H1 (cell line): ENCODE data around the gene MSTO1. TPM values are rescaled to one million over a fixed set of nuclear protein-coding genes. Genes with fewer than 3 reads are reported as not detected.

Experiments used
- CTCF ChIA-PET: fragments of 300-600 bp; sonication (Branson Sonifier 250); formaldehyde crosslinking; loops from one replicate; lab custom pipeline; 2021; ENCODE audit not compliant: partially characterized antibody; lab: Charles Lee
- POLR2A ChIA-PET: fragments of 300-600 bp; sonication (Branson Sonifier 250); formaldehyde crosslinking; loops from one replicate; lab custom pipeline; 2021; ENCODE audit warnings: inconsistent platforms; ENCODE audit not compliant: partially characterized antibody; lab: Charles Lee
- DNase-seq, 2 experiments: peaks; one replicate each; pipeline versions ENCODE4 v3.0.0 to v3.0.0-alpha.2; 2010 to 2022; ENCODE audit warnings: low spot score in 2 of 2, low read depth in 1 of 2, mixed read lengths in 1 of 2
- FAIRE-seq: peaks from 2 replicates; lab custom pipeline; 2011; peaks lifted over from hg19 to GRCh38; lab: Jason Lieb, UNC
- H2AFZ ChIP-seq: 2 replicates; pipeline ENCODE4 v1.8.1; 2012; ENCODE audit warnings: low read length, inconsistent platforms
- H2AK5ac ChIP-seq: 2 replicates; pipeline ENCODE4 v1.6.1; 2013; ENCODE audit warnings: low read depth, low read length
- H2BK120ac ChIP-seq: replicated peaks from 2 replicates; pipeline ENCODE3; 2013; ENCODE audit warnings: low read depth, low read length, inconsistent platforms
- H2BK12ac ChIP-seq: 2 replicates; pipeline ENCODE4 v1.6.1; 2013; ENCODE audit warnings: low read depth, low read length
- H2BK15ac ChIP-seq: 2 replicates; pipeline ENCODE4 v1.6.1; 2013; ENCODE audit warnings: low read length
- H2BK20ac ChIP-seq: 2 replicates; pipeline ENCODE4 v1.6.1; 2013; ENCODE audit warnings: low read length
- H2BK5ac ChIP-seq: 2 replicates; pipeline ENCODE4 v1.6.1; 2013; ENCODE audit warnings: low read depth, low read length
- H3K14ac ChIP-seq: 2 replicates; pipeline ENCODE4 v1.6.1; 2013; ENCODE audit warnings: inconsistent platforms; ENCODE audit not compliant: insufficient read length
- H3K18ac ChIP-seq: 2 replicates; pipeline ENCODE4 v1.6.1; 2013; ENCODE audit warnings: low read length; ENCODE audit errors: extremely low read depth
- H3K23ac ChIP-seq: 2 replicates; pipeline ENCODE4 v1.6.1; 2013; ENCODE audit warnings: inconsistent platforms; ENCODE audit not compliant: insufficient read length
- H3K23me2 ChIP-seq: 2 replicates; pipeline ENCODE4 v1.6.1; 2013; ENCODE audit warnings: low read depth, low read length
- H3K27ac ChIP-seq: 2 replicates; pipeline ENCODE4 v1.6.1; 2011; ENCODE audit warnings: low read depth, low read length, inconsistent platforms
- H3K27me3 ChIP-seq, 4 experiments: replicated peaks in 1 of 4; 1 replicate in 1 of 4; 2 replicates in 3 of 4; pipeline versions ENCODE4 v1.6.1 to v1.8.1; 2011 to 2013; ENCODE audit warnings: low read length in 3 of 4, mild to moderate bottlenecking in 3 of 4, inconsistent platforms in 2 of 4, mixed read lengths in 2 of 4, moderate library complexity in 1 of 4; ENCODE audit not compliant: control insufficient read depth in 3 of 4, insufficient read depth in 3 of 4; ENCODE audit errors: extremely low read depth in 1 of 4
- H3K36me3 ChIP-seq, 4 experiments: 2 replicates each; pipeline versions ENCODE4 v1.6.1 to v1.8.1; 2011 to 2013; ENCODE audit warnings: mild to moderate bottlenecking in 4 of 4, low read length in 3 of 4, moderate library complexity in 2 of 4, control low read depth in 1 of 4, inconsistent platforms in 1 of 4; ENCODE audit not compliant: insufficient read depth in 4 of 4, control insufficient read depth in 2 of 4
- H3K4ac ChIP-seq: replicated peaks from 2 replicates; pipeline ENCODE3; 2013; ENCODE audit warnings: low read length, low read depth, mixed read lengths, inconsistent platforms; ENCODE audit not compliant: insufficient read length
- H3K4me1 ChIP-seq, 4 experiments: replicated peaks in 1 of 4; 1 replicate in 1 of 4; 2 replicates in 3 of 4; pipeline versions ENCODE4 v1.6.1 to v1.8.1; 2011 to 2013; ENCODE audit warnings: low read length in 3 of 4, inconsistent platforms in 2 of 4, mixed read lengths in 1 of 4; ENCODE audit not compliant: insufficient read depth in 4 of 4, control insufficient read depth in 3 of 4
- H3K4me2 ChIP-seq, 2 experiments: 2 replicates each; pipeline versions ENCODE4 v1.6.1 to v1.8.1; 2011 to 2013; ENCODE audit warnings: low read depth in 2 of 2, low read length in 2 of 2, control low read depth in 1 of 2, inconsistent platforms in 1 of 2, mild to moderate bottlenecking in 1 of 2; ENCODE audit not compliant: insufficient read depth in 1 of 2
- H3K4me3 ChIP-seq, 4 experiments: fragments of 200-600, 300-600 bp in 1 of 4; sonication (generic), shearing (Covaris generic), sonication (Bioruptor Twin) in 1 of 4; 2 replicates each; pipeline versions ENCODE4 v1.5.1 to v1.8.1; 2011 to 2016; ENCODE audit warnings: low read length in 4 of 4, low read depth in 3 of 4, control low read depth in 2 of 4, inconsistent platforms in 2 of 4, mild to moderate bottlenecking in 2 of 4, mixed read lengths in 1 of 4, moderate library complexity in 1 of 4; ENCODE audit not compliant: insufficient read depth in 2 of 4; ENCODE audit errors: extremely low read depth in 1 of 4
- H3K56ac ChIP-seq: replicated peaks from 2 replicates; pipeline ENCODE3; 2013; ENCODE audit warnings: low read depth, mild to moderate bottlenecking, mixed read lengths, low read length, inconsistent platforms; ENCODE audit not compliant: insufficient read length
- H3K79me1 ChIP-seq: 2 replicates; pipeline ENCODE4 v1.6.1; 2013; ENCODE audit warnings: low read depth, low read length, control low read depth
- H3K79me2 ChIP-seq, 2 experiments: 2 replicates each; pipeline versions ENCODE4 v1.6.1 to v1.8.1; 2012 to 2013; ENCODE audit warnings: low read length in 2 of 2, mild to moderate bottlenecking in 2 of 2, inconsistent platforms in 1 of 2; ENCODE audit not compliant: insufficient read depth in 2 of 2, control insufficient read depth in 1 of 2
- H3K9ac ChIP-seq, 4 experiments: replicated peaks in 1 of 4; 1 replicate in 1 of 4; 2 replicates in 3 of 4; pipeline versions ENCODE4 v1.6.1 to v1.8.1; 2011 to 2013; ENCODE audit warnings: low read depth in 3 of 4, low read length in 3 of 4, control low read depth in 2 of 4, mild to moderate bottlenecking in 2 of 4, moderate library complexity in 2 of 4, inconsistent platforms in 1 of 4; ENCODE audit errors: extremely low read depth in 1 of 4
- H3K9me3 ChIP-seq, 2 experiments: 2 replicates each; pipeline versions ENCODE4 v1.6.1 to v1.8.1; 2012 to 2013; ENCODE audit warnings: mild to moderate bottlenecking in 2 of 2, moderate library complexity in 2 of 2, control low read depth in 1 of 2, inconsistent platforms in 1 of 2, low read depth in 1 of 2, low read length in 1 of 2, mixed read lengths in 1 of 2; ENCODE audit not compliant: insufficient read depth in 2 of 2
- H4K20me1 ChIP-seq, 2 experiments: replicated peaks in 1 of 2; 2 replicates each; pipeline versions ENCODE3 to v1.8.1; 2011 to 2013; ENCODE audit warnings: inconsistent platforms in 2 of 2, low read length in 2 of 2, mild to moderate bottlenecking in 1 of 2; ENCODE audit not compliant: insufficient read depth in 2 of 2, control insufficient read depth in 1 of 2
- H4K5ac ChIP-seq: 2 replicates; pipeline ENCODE4 v1.6.1; 2013; ENCODE audit warnings: low read length, low read depth, mixed read lengths, inconsistent platforms; ENCODE audit not compliant: insufficient read length
- H4K8ac ChIP-seq: 2 replicates; pipeline ENCODE4 v1.8.0; 2013; ENCODE audit warnings: mild to moderate bottlenecking, moderate library complexity, low read length, inconsistent platforms; ENCODE audit not compliant: insufficient read depth; ENCODE audit errors: extremely low read depth
- H4K91ac ChIP-seq: replicated peaks from 2 replicates; pipeline ENCODE3; 2013; ENCODE audit warnings: low read length, mixed read lengths, inconsistent platforms; ENCODE audit not compliant: insufficient read length
- BRCA1 ChIP-seq: IDR thresholded peaks from 2 replicates; pipeline ENCODE4 v1.6.1; 2012; ENCODE audit warnings: low read depth, low read length, improper control_type of control experiment
- CREB1 ChIP-seq: IDR thresholded peaks from 2 replicates; pipeline ENCODE4 v1.6.1; 2012; ENCODE audit warnings: inconsistent platforms
- HDAC6 ChIP-seq: IDR thresholded peaks from one replicate; pipeline ENCODE4 v1.7.1; 2012; ENCODE audit warnings: low read depth, mild to moderate bottlenecking, inconsistent platforms, low read length, moderate library complexity
- JUND ChIP-seq: IDR thresholded peaks from 2 replicates; pipeline ENCODE4 v1.6.1; 2011; ENCODE audit warnings: mild to moderate bottlenecking, improper control_type of control experiment, low read length
- KDM1A ChIP-seq: fragments of 200-600, 300-600 bp; sonication (generic); IDR thresholded peaks from 2 replicates; pipeline ENCODE4 v1.7.1; 2016; ENCODE audit warnings: mild to moderate bottlenecking, low read length, borderline replicate concordance
- KDM5A ChIP-seq: fragments of 200-600 bp; IDR thresholded peaks from 2 replicates; pipeline ENCODE4 v1.7.1; 2012; ENCODE audit warnings: mild to moderate bottlenecking, low read length, inconsistent platforms, mixed read lengths
- NANOG ChIP-seq: IDR thresholded peaks from 2 replicates; pipeline ENCODE4 v1.6.1; 2011; ENCODE audit warnings: low read length, low read depth, mild to moderate bottlenecking, inconsistent platforms; ENCODE audit not compliant: insufficient read depth, poor library complexity, severe bottlenecking
- POU5F1 ChIP-seq: IDR thresholded peaks from 2 replicates; pipeline ENCODE4 v1.6.1; 2011; ENCODE audit warnings: low read depth, mild to moderate bottlenecking, low read length, moderate library complexity
- SAP30 ChIP-seq: fragments of 300-600 bp; sonication (generic); IDR thresholded peaks from 2 replicates; pipeline ENCODE4 v1.7.1; 2012; ENCODE audit warnings: low read length, moderate library complexity, mild to moderate bottlenecking, inconsistent platforms; ENCODE audit not compliant: insufficient read depth, insufficient replicate concordance
- SIX5 ChIP-seq: IDR thresholded peaks from 2 replicates; pipeline ENCODE4 v1.6.1; 2011; ENCODE audit warnings: mild to moderate bottlenecking, low read depth, low read length
- SP2 ChIP-seq: IDR thresholded peaks from 2 replicates; pipeline ENCODE4 v1.6.1; 2012; ENCODE audit warnings: mild to moderate bottlenecking, low read length, inconsistent platforms
- TBP ChIP-seq: IDR thresholded peaks from 2 replicates; pipeline ENCODE4 v1.6.1; 2011; ENCODE audit warnings: low read depth, low read length, improper control_type of control experiment
- WGBS, 2 experiments: shearing (Covaris generic) in 1 of 2; methylation state at CpG; one replicate each; pipeline versions ENCODE4 v1.1.6 to v1.1.7; 2013 to 2015; ENCODE audit warnings: low lambda C conversion rate in 2 of 2, mixed read lengths in 2 of 2, inconsistent platforms in 1 of 2, low coverage in 1 of 2, missing lambda C conversion rate in 1 of 2; ENCODE audit not compliant: insufficient replicate concordance in 2 of 2, insufficient coverage in 1 of 2, insufficient read length in 1 of 2; ENCODE audit errors: extremely low coverage in 1 of 2, missing lambda C conversion rate in 1 of 2; 5-methylcytosine and 5-hydroxymethylcytosine counted together
- polyA plus RNA-seq, 7 experiments: library from polyadenylated mRNA; depleted of rRNA in 3 of 7; stranded (reverse) in 5 of 7; unstranded in 2 of 7; fragments of >200 nt in 5 of 7; fragments of 200-250 nt in 2 of 7; gene quantifications; 1 replicate in 5 of 7; 2 replicates in 1 of 7; 4 replicates in 1 of 7; pipeline versions ENCODE4 v1.2.1 to v1.2.3, GENCODE V29; 2011 to 2013; ENCODE audit warnings: missing spikeins in 2 of 7, mixed read lengths in 2 of 7
- total RNA-seq: library from RNA; stranded (reverse); fragmentation: NEBNext Ultra II Directional; extraction: Animal tissue kit (Norgen Biotek cat#: 25700); gene quantifications from 2 replicates; pipeline ENCODE4 v1.2.1, GENCODE V29; 2021
- TF ChIP-seq, protein P1 (sequence below): IDR thresholded peaks from 2 replicates; pipeline ENCODE4 v1.6.1; 2011; ENCODE audit warnings: low read depth, mild to moderate bottlenecking, low read length; ENCODE audit not compliant: insufficient read depth

Gene MSTO1
- total and polyA plus RNA-seq, 2 of the 8 experiments (the other 6 are each of a cell fraction or from before 2014, with no cell fraction given) = 40.5 to 51.0 TPM

DNA sequence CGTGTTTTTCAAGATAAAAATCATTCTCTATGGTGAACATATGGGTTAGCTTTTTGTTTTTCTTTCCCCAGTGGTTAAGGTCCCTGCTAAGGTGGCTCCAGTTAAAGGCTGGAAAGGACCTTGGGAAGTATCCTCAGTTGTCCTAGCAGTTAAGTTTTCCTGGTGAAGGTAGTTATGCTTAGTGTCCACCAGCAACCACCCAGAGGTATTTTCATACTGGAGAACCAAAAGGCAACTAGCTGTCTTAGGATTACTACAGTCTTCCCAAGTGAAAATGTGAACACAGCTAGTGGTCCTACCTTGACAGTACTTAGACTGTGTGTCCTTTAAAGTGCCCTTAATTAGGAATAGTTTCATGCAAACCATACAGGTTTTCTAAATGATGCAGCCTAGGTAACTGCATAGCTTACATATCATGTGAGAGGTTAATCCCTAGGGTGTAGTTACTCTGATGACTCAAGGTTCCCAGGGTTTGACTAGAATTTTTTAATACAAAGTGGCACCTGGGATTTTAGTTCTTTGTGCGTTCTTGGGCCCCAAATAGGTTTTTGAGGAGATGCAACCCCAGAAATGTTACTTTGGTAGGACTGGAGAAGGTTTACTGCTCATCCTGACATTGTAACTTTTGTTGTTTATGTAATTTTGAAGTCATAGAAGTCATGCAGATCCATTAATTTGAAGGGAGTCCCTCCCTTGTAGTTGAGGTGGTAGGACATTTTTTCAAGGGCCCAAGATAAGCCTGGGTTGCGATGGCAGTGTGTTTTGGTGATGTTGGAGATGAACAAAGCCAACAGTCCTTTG, 42.0 kb downstream of the MSTO1 start:
- H3K4me2 ChIP-seq = no peak overlapping the region
- no peak overlapping the region for H3K23ac ChIP-seq
- H3K36me3 ChIP-seq = no peaks in the 10 kb centered on the region
- no peak overlapping the region for H2BK12ac ChIP-seq
- no peaks in the 10 kb centered on the region for H3K4me1 ChIP-seq
- no peak overlapping the region for H2BK5ac ChIP-seq
- no peak overlapping the region for H3K27ac ChIP-seq
- CTCF ChIA-PET = interaction anchor here (0.8 to 1.3 kb wide), 5 partner anchors 26 to 401 kb away, joined by 3 to 4 read pairs (median 3); no protein-coding TSS in a partner anchor
- H3K9me3 ChIP-seq = 0 out of 4 replicates have a peak, but pooled peaks cover 0 to 5% of the 10 kb centered on the region in 2 experiments
- no peak overlapping the region for H2BK20ac ChIP-seq
- H4K5ac ChIP-seq = no peak overlapping the region
- no peaks in the 10 kb centered on the region for H3K79me1 ChIP-seq
- H3K9ac ChIP-seq = no peak overlapping the region
- no peaks in the 10 kb centered on the region for H3K79me2 ChIP-seq
- no peaks in the 10 kb centered on the region; a peak in 1 of 7 replicates for H3K27me3 ChIP-seq
- no peak overlapping the region for H3K14ac ChIP-seq
- H3K18ac ChIP-seq = no peak overlapping the region
- H3K4ac ChIP-seq = no peak overlapping the region
- no peak overlapping the region for H3K56ac ChIP-seq
- DNase-seq (no peak), FAIRE-seq (no peak)
- no peak overlapping the region for H3K4me3 ChIP-seq
- H4K8ac ChIP-seq = no peak overlapping the region
- H2AK5ac ChIP-seq = no peak overlapping the region
- H2BK120ac ChIP-seq = no peak overlapping the region
- no peaks in the 10 kb centered on the region for H3K23me2 ChIP-seq
- H2BK15ac ChIP-seq = no peak overlapping the region
- H4K20me1 ChIP-seq = no peaks in the 10 kb centered on the region
- WGBS, 2 experiments = 83% methylated on average over 3 of the region's 3 CpGs; no CpG with 5 or more reads in 1 of the 2 experiments
- POLR2A ChIA-PET = interaction anchor here (0.6 kb wide), 1 partner anchor 243 kb away, joined by 3 read pairs; no protein-coding TSS in a partner anchor
- H4K91ac ChIP-seq = no peak overlapping the region
- no peak overlapping the region for H2AFZ ChIP-seq
- no peak for TF ChIP-seq SIX5
- TF ChIP-seq JUND = no peak
- no peak for TF ChIP-seq KDM1A
- no peak for TF ChIP-seq POU5F1
- no peak for TF ChIP-seq HDAC6
- no peak for TF ChIP-seq TBP
- TF ChIP-seq CREB1 = no peak
- no peak for TF ChIP-seq SAP30
- no peak for TF ChIP-seq SP2
- TF ChIP-seq KDM5A = no peak
- no peak for TF ChIP-seq BRCA1
- no peak for TF ChIP-seq NANOG
- TF ChIP-seq, protein P1, sequence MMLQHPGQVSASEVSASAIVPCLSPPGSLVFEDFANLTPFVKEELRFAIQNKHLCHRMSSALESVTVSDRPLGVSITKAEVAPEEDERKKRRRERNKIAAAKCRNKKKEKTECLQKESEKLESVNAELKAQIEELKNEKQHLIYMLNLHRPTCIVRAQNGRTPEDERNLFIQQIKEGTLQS = no peak
